Measurements from ENCODE around the gene KLK7.
"Not testable (repeated sequence)": the region's sequence is repeated elsewhere in the genome, so short reads cannot be mapped to it uniquely, and the experiment has no call there.

The KLK7 gene

DNA sequence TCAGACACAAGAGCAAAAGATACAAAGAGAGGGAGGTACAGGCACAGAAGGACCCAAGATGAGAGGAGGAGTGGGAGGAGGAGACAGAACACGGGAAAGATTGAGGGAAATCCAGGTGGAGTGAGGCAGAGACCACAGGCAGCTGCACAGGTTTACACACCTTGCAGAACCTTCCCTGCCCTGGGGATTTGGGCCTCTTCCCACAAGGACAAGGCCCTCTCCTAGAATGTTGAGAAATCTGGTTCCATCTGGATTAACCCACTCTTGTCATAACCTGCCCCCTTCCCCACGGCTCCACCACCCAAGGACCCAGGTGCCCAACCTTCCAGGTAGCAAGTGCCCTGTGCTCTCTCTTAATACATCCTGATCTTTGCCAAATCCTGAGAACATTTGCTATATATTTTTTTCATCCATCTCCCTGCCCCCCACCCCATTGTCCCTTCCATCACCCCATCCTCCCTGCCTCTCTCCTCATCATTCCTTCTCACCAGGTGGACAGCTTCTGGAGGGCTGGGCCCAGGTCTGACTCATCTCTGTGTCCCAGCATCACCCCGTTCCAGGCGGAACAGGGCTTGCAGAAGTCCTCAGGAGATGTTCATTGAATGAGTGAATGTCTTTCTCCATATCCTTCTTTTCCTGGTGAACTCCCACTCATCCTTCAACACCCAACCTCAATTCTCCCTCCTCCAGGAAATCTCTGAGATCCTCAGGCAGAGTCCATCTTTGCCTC, 26.5 kb upstream of the KLK7 start:
- no peak for DNase-seq

DNA sequence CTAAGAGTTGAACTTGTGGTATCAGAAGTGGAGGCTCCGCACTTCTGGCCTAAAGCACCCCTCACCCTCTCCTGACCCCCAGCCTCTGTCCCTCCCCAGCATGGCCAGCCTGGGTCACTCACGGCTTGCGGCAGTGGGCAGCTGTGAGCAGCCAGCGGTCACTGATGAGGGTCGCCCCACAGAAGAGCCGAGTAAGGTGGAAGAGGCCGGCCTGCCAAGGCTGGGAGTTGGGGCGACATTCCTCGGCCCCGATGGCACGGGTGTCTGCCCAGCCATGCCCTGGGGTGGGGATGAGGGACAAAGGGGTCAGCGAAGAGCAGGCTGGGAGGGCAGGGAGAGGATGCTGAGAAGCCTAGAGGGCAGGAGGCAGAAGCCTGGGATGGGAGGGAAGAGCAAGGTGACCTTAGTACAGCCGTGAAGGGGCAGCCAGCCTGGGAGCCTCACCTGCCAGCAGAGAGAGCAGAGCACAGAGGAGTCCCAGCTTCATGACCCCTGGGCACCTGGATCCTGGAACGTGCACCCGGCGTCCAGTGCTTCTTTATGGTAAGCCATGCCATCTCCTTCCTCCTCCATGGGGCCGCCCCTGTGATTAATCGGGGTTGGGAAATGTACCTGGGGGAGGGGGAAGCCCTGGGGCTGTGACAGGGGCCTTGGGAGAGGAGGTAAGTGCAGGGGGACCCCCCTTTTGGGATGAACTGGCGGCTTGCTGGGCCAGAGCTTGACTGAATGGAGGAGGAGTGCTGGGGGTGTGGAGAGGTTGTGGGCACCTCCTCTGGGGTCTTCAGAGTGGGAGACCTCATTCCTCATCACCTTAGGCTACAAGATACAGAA, 25.6 kb upstream of the KLK7 start:
- DNase-seq, result no peak

DNA sequence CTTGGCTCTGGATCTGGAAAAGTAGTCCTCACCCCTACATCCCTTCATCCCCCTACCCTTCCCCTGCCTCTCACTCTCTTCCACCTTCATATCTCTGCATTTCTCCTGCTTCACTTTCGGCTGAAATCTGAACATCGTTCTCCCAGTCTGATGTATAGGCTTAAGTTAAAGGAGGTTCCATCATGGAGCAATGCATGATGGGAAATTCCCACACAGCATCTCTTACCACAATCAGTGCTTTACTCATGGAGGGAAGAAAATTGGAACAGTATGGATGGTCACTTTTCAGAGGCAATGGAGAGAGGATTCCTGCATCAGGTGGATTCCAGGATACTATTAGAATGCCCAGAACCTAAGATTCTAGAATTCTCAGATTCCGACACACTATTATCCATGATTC, 23.8 kb upstream of the KLK7 start:
- DNase-seq, result no peak

DNA sequence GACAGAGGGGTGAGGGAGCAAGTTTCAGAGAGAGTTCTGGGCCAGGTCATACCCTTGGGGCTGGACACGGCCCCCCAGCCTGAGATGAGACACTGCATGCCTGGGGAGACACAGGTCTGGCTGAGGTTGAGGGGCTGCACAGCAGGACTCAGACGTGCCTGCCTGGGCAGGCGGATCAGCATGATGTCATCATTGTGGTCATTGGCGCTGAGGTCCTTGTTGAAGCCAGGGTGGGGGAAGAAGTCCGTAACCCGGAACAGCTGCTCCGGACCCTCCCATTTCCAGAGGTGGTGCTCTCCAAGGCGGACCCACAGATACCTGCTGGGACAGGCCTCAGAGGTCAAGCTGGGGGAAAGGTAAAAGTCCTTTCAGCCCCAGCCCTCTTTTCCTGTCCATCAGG, 22.7 kb upstream of the KLK7 start:
- no peak for DNase-seq

DNA sequence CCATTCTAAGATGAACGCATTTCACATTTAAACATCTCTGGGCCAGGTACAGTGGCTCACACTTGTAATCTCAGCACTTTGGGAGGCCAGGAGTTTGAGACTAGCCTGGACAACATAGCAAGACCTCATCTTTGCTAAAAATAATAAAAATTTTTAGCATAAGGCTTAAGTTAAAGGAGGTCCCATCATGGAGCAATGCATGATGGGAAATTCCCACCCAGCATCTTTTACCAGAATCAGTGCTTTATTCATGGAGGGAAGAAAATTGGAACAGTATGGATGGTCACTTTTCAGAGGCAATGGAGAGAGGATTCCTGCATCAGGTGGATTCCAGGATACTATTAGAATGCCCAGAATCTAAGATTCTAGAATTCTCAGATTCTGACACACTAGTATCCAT, 21.5 kb upstream of the KLK7 start:
- DNase-seq, result no peak

DNA sequence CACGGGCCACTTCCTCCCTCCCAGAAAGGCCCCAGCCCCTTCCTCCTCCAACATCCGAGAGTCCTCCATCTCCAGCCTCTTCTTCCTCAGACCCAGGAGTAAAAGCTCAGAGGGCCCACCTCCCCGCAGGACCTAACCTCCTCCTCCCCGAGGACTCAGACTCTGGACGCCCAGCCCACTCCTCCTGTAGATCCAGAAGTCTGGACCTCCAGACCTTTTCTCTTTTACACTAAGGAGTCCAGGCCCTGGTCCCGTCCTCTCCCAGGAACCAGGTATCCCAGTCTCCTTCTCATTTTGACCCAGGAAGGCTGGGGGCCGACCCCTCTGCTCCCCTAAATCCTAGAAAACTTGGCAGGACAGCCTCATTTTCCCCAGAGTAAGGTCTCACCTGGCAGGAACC, 19.6 kb upstream of the KLK7 start:
- no peak for DNase-seq

DNA sequence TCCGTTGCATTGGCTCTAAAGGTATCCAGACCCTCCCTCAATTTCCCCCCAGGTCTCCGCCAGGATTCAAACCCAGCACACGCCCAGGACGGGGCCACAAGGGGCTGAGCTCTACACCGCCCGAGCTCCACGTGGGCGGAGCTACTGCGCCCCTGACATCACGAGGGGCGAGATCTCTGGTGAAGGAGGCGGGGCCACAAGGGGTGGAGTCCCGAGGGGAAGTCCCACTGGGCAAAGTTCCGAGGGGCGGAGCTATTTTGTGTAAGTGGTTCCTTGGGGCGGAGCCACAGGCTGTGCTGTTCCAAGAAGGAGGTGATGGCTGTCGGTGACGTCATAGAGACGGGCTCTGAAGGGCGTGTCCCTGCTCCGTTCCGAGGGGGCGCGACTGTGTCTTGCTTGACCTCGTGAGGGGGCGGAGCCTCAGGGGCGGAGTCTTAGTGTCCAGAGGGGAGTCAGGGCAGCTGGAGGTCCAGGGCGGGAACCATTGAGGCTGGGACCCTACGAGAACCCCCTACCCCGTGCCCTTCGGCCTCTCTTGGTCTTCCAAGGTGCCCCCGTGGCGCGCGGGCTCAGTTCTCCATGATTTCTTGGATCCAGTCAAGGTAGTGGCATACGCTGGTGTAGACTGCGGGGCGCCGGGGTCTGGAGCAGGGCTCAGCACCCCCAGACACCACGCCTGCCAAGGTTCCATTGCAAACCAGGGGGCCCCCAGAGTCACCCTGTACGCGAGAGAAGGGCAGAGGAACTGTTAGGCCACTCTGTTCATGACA, 19.0 kb upstream of the KLK7 start:
- DNase-seq, result no peak

DNA sequence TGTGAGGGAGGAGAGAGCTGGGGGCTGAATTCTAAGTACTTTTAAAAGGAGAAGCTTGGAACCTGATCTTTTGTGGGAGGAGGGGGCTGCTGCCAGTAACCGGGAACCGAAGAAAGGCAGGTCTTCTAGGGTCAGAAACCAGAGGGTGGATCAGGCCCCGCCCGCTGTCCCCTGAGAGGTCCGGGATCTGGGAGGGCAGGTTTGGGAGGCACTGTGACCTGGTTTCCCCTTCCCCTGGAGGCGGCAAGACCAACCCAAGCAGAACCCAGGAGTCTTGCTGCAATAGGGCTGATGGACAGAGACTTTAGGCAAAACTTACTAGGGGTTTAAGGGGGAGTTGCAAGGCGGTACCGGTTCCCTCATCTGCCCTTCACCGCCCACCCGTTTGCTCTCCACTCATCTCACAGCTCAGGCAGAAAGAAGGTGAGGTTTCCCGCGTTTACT, 18.4 kb upstream of the KLK7 start:
- DNase-seq, result no peak

DNA sequence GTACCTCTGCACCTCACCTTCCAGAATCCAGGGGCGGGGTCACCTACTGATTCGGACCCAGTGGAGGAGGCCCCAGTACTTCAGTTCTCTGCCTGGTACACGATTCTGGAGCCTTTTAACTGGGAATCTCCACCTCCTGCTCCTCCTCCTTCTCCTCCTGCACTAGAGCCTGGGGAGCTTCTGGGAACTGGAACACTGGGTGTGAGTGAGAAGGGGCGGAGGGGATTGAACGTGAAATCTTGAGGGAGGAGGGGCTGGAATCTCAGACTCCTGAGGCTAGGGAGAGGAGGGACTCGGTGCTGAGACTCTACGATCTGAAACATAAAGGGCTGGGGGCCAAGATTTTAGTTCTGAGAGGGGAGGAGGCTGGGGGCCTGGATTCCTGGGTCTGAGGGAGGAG, 17.8 kb upstream of the KLK7 start, which contains the start of gene KLK8:
TSS of gene KLK8 (minus strand) at position 90 of the 400 bp plus-strand sequence. CDS start 437 bp downstream, outside the sequence.
- no peak for DNase-seq

DNA sequence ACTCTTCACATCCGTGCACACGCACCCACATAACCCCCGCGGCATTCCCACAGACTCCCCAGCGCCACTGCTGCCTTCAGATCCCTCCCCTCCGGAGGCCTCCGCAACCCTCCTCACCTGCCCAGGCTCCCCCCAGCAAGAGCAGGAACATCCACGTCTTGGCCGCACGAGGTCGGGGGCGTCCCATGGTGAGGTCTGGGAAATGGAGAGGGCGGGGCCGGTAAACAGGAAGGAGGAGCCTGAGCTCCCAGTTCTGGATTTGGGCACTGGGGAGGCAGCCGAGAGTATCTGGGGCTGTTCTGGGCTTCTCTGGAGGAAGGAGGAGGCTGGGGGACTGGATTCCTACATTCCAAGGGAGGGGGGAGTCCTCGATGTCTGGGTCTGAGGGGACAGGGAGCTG, 17.3 kb upstream of the KLK7 start:
- no peak for DNase-seq

DNA sequence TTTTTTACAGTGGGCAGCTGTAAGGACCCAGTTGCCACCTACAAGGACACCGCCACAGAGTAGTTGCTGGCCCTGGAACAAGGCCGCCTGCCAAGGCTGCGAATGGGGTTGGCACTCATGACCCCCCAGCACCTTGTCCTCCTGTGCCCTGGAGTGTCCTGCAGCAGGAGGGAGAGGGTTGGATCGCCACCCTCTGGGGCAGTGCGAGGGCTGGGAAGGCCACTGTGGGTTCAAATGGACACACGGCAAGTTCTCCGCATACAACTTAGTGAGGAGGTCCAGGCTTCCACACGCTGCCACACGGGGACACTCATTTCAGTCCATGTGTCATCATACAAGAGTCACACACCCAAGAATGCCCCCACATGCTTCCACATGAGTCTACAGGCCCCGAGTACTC, 16.7 kb upstream of the KLK7 start:
- DNase-seq, result no peak

DNA sequence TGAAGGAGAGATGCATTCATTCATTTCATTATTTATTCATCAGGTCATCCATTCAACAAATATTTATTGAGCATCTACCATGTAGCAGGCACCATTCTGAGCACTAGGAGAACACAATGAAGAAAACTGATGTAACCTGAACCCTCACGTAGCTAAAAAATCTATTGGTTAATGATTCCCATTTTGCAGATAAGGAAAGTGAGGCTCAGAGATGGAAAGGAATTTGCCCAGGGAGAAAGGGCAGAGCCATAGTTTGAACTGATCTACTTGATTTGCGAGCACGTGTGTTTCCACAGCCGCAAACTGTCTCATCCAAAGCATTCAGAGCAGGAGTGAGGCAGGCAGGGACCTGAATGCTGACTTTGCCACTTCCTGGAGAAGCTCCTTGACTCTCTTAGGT, 15.0 kb upstream of the KLK7 start:
- DNase-seq, result no peak

DNA sequence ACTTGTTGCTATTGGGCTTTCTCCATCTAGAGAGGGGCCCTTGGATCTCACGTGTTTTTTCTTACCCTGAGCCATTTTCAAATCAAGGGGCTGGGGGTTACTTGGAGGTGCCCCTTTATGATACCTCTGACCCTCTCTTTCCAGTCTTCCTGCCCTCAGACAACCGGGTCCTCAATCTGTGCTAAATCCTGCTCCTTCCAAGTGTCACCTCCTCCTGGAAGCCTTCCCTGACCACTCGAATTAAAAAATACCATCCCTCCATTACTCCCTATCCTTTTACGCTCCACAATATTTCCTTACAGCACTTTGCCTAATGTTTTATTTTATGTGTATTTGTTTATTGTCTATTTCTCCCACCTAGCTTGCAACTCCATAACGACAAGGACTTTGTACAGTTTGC, 14.3 kb upstream of the KLK7 start:
- no peak for DNase-seq

DNA sequence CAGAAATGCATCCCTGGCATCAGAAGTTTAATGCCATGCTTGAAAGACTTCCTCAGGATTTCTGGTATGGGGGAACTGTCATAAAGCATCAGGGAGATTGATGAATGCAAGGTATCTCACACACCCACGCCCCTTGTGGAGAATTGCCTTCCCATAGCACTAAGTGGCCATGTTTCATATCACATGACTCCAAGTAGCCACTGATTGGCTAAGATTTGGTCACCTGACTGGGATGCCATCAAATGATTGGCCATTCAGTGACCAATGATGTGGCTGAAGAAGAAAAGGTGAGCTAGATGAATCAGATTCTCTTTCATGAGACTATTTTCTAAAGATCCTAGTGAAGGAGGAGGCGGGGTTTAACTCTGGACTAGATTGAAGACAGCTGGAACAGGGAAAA, 10.4 kb upstream of the KLK7 start:
- DNase-seq, result no peak

DNA sequence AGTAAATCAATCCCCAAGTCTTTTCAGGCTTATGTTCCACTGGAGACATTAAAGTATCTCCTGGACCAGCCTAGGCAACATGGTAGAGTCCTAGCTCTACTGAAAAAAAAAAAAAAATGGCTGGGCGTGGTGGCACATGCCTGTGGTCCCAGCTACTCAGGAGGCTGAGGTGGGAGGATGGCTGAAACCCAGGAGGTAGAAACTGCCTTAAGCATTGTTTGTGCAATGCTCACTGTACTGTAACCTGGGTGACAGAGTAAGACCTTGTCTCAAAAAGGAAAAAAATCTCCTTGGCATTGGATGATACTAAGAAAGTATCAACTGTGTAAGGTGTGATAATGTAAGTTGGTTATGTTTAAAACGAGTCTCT, 8.9 kb upstream of the KLK7 start:
- no peak for DNase-seq

DNA sequence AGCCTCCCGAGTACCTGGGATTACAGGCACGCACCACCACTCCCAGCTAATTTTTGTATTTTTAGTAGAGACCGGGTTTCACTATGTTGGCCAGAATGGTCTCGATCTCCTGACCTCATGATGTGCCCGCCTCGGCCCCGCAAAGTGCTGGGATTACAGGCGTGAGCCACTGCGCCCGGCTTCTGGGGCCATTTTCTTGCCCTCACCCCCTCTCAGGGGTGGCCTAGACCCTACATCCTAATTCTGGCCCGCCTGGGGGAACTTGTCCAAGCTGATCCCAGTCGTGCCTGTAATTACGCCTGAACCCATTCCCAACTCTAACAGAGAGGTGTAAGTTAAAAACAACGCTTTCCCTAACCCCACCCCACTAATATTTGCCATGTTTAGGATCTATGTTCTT, 699 bp upstream of the KLK7 start:
- not testable (repeated sequence) for DNase-seq

DNA sequence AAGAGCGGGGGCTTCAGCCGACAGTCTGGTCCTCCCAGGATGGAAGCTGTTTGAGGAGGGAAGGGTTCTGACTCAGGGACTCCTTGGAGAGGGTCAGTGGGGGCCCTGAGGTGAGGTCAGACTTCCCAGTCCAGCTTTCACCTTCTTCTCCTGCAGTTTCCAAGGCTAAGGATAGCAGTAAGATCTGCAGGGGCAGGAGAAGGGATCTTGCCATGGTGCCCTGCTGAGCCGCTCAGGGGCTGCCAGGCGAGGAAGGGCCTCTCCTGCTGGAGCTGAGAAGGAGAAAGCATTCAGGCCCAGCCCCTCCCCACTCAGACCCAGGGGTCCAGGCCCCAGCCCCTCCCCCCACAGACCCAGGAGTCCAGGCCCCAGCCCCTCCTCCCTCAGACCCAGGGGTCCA, 1.5 kb downstream of the KLK7 start:
- no peak for DNase-seq

DNA sequence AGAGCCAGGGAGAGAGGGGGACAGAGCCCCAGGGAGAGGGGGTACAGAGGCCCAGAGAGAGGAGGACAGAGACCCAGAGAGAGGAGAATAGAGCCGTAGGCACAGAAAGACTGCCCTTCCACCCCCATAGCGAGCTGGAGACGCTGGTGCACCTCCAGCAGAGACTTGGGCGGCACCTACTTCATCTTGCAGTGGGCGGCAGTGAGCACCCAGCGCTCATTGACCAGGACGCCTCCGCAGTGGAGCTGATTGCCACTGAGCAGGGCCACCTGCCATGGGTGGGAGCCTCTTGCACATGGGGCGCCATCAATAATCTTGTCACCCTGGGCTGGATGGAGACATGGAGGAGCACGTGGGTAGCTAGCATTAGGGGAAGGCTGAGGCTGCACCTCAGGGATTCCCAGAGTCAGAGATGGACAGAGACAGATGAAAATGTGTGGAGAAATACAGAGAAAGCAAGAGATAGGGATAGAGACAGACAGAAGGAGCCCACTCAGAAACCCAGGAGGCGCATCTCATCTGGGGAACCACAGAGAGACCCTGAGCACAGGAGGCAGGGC, 2.0 kb downstream of the KLK7 start:
- no peak for DNase-seq

DNA sequence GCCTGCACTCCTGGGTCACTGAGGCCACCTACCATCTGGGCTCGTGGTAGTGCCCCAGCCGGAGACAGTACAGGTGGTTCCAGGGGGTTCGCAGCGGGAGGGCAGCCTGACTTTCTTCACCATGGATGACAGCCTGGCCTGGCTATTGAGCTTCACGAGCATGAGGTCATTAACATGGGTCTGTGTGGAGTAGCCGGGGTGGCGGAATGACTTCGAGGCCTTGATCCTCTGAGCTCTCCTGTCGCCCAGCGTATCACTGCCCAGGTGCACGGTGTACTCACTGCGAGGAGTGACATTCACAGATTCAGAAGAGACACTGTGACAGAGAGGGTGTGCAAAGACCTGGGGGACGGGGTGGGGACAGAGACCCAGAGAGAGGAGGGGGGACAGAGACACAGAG, 3.5 kb downstream of the KLK7 start:
- DNase-seq, result no peak

DNA sequence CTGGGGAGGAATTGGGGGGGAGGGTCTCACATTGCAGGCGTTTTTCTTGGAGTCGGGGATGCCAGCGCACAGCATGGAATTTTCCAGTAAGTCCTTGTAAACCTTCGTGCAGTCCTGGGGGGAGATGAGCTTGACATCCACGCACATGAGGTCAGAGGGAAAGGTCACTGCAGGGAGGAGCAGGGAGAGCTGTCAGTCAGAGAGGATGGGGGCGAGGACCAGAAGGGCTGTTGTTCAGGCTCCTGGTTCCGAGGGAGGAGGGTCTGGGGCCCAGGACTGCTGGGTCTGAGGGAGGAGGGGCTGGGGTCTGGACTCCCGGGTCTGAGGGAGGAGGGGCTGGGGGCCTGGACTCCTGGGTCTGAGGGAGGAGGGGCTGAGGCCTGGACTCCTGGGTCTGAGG, 4.0 kb downstream of the KLK7 start:
- DNase-seq, result no peak

DNA sequence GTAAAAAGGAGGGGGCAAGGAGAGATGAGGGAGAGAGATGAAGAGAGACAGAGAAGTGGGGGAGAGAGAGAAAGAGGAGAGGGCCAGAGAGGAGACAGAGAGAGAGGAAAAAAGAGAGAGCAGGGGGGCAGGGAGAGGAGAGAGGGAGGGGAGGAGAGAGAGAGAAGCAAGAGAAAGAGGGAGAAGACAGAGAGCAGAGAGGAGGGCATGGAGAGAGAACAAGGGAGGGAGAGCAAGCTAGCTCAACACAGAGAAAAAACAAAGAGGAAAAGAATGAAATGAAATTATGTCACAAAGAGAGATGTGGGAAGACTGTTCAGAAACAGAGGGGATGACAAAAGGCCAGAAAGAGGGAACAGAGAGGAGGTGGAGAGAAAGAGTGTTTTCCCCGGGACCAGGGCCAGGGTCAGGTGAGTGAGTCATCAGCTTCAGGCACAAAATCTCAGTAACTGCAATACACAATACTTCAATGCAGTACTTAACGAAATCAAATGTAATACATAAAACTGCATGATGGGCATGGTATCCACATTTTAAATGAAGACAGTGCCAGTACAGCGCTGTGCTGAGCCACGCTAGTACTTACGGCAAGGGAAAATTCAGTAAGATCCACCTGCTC, 4.8 kb downstream of the KLK7 start:
- no peak for DNase-seq

DNA sequence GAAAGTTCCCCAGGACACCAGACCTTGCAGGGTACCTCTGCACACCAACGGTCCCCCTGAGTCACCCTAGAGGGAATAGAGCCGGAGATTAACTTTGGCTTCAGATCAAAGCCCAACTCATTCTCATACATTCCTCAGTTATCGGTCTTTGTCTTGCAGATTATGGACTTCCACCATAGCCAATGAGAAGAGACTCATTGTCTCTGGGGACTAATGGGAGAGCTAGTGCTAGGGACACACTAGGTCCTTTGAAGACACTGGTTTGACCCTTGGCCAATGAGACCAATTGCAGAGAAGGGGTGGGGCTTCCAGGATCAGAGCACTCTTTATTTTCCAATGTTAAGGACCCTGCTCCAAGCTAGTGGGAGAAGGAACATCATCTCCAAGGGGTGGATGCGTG, 6.1 kb downstream of the KLK7 start:
- DNase-seq, result no peak

DNA sequence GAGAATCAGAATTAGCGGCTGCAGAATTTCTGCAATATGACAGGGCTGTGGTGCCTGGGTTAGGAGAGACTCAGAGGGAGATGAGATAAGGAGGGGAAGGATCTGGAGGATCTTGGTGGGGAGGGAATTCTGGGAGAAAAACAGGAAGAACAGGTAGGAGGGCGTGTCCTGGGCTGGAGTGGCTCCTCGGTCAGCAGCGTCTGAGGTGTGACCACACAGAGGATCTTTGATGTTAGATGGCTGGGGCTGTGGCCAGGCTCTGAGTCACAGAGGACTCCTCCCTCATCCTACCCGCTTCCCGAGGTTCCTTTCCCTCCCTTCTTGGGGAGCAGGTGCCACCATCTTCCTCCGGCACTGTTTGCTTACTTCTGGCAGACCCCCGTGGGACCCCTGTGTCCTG, 8.0 kb downstream of the KLK7 start:
- no peak for DNase-seq

Measured in NCI-H510A treated with DMSO at 0.1 percent for 48 hours (cell line).